ENCODE results near the gene PEX3. TPM values are rescaled to one million over a fixed set of nuclear protein-coding genes. Genes with fewer than 3 reads are reported as not detected.
A peak's percentile ranks its signal among the peaks of the same experiment; 100 is the strongest.

Gene PEX3
- total and polyA plus RNA-seq, 2 of the 4 experiments (the other 2 are of a cell fraction), result 13.3 to 13.7 TPM

GRCh38 chr6:143531720-143532499 is 81.3 kb downstream of the PEX3 start:
- no peak for DNase-seq
- Histone ChIP-seq H3K27me3 (ENCODE audit: control insufficient read depth, insufficient read depth, low read length) (peaks cover 9% of the 10 kb centered on the region), H3K56ac (ENCODE audit: extremely low read depth, insufficient read depth, low read length) (no peak overlapping the region), H2BK15ac (ENCODE audit: low read depth, low read length) (no peak overlapping the region), H3K79me1 (ENCODE audit: low read depth in 1 of 2, low read length in 2 of 2) (no peaks in the 10 kb centered on the region), H3K9me3 (ENCODE audit: control insufficient read depth, insufficient read depth, low read length) (no peaks in the 10 kb centered on the region), H3K27ac (ENCODE audit: insufficient read depth, low read length) (no peak overlapping the region), H3K23ac (ENCODE audit: low read depth, low read length) (no peak overlapping the region), H3K4me2 (ENCODE audit: low read depth, low read length) (no peak overlapping the region), H3K14ac (replicated peaks; ENCODE audit: low read depth, low read length) (no peak overlapping the region), H2AK9ac (replicated peaks; ENCODE audit: low read depth, low read length, poor library complexity) (peak overlapping the region; percentile 43), H3K4ac (ENCODE audit: low read depth, low read length) (no peak overlapping the region), H3K9ac (ENCODE audit: low read depth, low read length) (no peak overlapping the region), H4K5ac (ENCODE audit: low read depth, low read length) (no peak overlapping the region), H2AFZ (replicated peaks; ENCODE audit: low read length, poor library complexity) (no peak overlapping the region), H2BK20ac (ENCODE audit: low read depth, low read length) (no peak overlapping the region), H4K91ac (ENCODE audit: insufficient read depth, low read depth, low read length) (no peak overlapping the region), H4K8ac (ENCODE audit: low read depth in 2 of 2, low read length in 2 of 2) (no peak overlapping the region), H3K36me3 (ENCODE audit: control insufficient read depth, insufficient read depth, low read length) (no peaks in the 10 kb centered on the region), H3K4me1 (ENCODE audit: control insufficient read depth, insufficient read depth, low read length) (peaks cover 2% of the 10 kb centered on the region; the same call in 1 of the 2 replicates), H2BK120ac (ENCODE audit: low read depth, low read length) (no peak overlapping the region), H4K20me1 (ENCODE audit: insufficient read depth, low read length) (no peaks in the 10 kb centered on the region), H3K9me1 (ENCODE audit: insufficient read depth, low read length) (no peaks in the 10 kb centered on the region), H2AK5ac (ENCODE audit: low read depth, low read length) (no peak overlapping the region), H3K18ac (ENCODE audit: low read depth, low read length) (no peak overlapping the region), H3K4me3 (ENCODE audit: insufficient read depth, low read depth, low read length) (no peak overlapping the region), H2BK5ac (ENCODE audit: low read depth, low read length, poor library complexity, severe bottlenecking) (no peak overlapping the region)
- ATAC-seq (ENCODE audit: low read depth), result no peak
- ChIA-PET CTCF (no interaction called here), POLR2A (ENCODE audit: unreplicated experiment) (interaction anchor here (0.6 kb wide), 1 partner anchor 1294 kb away, joined by 5 read pairs; no protein-coding TSS in a partner anchor)
- no TSS peak for BruUV-seq (replicated peaks)
- intact Hi-C loops (cut with micrococcal nuclease) (no loop called here), dilution Hi-C loops (cut with HindIII; ENCODE audit: low sequenced_read_pairs, unreplicated experiment) (no loop called here), in situ Hi-C loops (cut with MboI; ENCODE audit: low sequenced_read_pairs) (no loop called here)
- WGBS, 2 experiments (ENCODE audit: extremely low coverage in 2 of 2, insufficient read length in 1 of 2), result 55% methylated on average over 2 of the region's 5 CpGs; no CpG with 5 or more reads in 1 of the 2 experiments
- TF ChIP-seq NFE2L2 (IDR thresholded peaks at IDR 0.05; ENCODE audit: low read depth, low read length) (no peak), FOS (IDR thresholded peaks at IDR 0.05; ENCODE audit: low read depth, low read length) (no peak), MXI1 (IDR thresholded peaks at IDR 0.05; ENCODE audit: borderline replicate concordance, low read depth, low read length) (no peak), MAFK (IDR thresholded peaks at IDR 0.05; ENCODE audit: low read depth, low read length) (no peak), RAD21 (IDR thresholded peaks at IDR 0.05; ENCODE audit: low read length) (no peak), CEBPB (IDR thresholded peaks at IDR 0.05; ENCODE audit: low read depth, low read length) (no peak), RCOR1 (IDR thresholded peaks at IDR 0.05; ENCODE audit: insufficient replicate concordance, low read length) (no peak), SMC3 (IDR thresholded peaks at IDR 0.05; ENCODE audit: low read depth, low read length) (no peak), POLR2A (IDR thresholded peaks at IDR 0.05; ENCODE audit: low read depth, low read length) (no peak), USF2 (IDR thresholded peaks at IDR 0.05; ENCODE audit: low read depth, low read length) (no peak), RFX5 (IDR thresholded peaks at IDR 0.05; ENCODE audit: low read depth, low read length) (no peak), BHLHE40 (IDR thresholded peaks at IDR 0.05; ENCODE audit: low read depth, low read length) (no peak), MAZ (IDR thresholded peaks at IDR 0.05; ENCODE audit: borderline replicate concordance, low read depth, low read length) (no peak)
- TF ChIP-seq, protein P1, sequence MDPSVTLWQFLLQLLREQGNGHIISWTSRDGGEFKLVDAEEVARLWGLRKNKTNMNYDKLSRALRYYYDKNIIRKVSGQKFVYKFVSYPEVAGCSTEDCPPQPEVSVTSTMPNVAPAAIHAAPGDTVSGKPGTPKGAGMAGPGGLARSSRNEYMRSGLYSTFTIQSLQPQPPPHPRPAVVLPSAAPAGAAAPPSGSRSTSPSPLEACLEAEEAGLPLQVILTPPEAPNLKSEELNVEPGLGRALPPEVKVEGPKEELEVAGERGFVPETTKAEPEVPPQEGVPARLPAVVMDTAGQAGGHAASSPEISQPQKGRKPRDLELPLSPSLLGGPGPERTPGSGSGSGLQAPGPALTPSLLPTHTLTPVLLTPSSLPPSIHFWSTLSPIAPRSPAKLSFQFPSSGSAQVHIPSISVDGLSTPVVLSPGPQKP (IDR thresholded peaks at IDR 0.05; ENCODE audit: borderline replicate concordance, low read depth, low read length), result no peak
- TF ChIP-seq, protein P2, sequence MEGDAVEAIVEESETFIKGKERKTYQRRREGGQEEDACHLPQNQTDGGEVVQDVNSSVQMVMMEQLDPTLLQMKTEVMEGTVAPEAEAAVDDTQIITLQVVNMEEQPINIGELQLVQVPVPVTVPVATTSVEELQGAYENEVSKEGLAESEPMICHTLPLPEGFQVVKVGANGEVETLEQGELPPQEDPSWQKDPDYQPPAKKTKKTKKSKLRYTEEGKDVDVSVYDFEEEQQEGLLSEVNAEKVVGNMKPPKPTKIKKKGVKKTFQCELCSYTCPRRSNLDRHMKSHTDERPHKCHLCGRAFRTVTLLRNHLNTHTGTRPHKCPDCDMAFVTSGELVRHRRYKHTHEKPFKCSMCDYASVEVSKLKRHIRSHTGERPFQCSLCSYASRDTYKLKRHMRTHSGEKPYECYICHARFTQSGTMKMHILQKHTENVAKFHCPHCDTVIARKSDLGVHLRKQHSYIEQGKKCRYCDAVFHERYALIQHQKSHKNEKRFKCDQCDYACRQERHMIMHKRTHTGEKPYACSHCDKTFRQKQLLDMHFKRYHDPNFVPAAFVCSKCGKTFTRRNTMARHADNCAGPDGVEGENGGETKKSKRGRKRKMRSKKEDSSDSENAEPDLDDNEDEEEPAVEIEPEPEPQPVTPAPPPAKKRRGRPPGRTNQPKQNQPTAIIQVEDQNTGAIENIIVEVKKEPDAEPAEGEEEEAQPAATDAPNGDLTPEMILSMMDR (conservative IDR thresholded peaks at IDR 0.05; ENCODE audit: low read depth, low read length), result no peak
